SH-SY5Y (cell line): ENCODE results near the gene NOP56.

Source experiments
- GATA2 ChIP-seq: IDR thresholded peaks from 2 replicates; pipeline ENCODE4 v1.6.1; 2011; ENCODE audit warnings: mild to moderate bottlenecking, low read depth, low read length
- GATA3 ChIP-seq: IDR thresholded peaks from 2 replicates; pipeline ENCODE4 v1.6.1; 2011; ENCODE audit warnings: low read depth, mild to moderate bottlenecking, low read length, moderate library complexity

Gene NOP56

GRCh38 chr20:2690213-2690612 lies 37.8 kb downstream of the NOP56 start:
- TF ChIP-seq GATA3 = no peak
- no peak for TF ChIP-seq GATA2

GRCh38 chr20:2690718-2691117 lies 38.3 kb downstream of the NOP56 start:
- TF ChIP-seq GATA2 = no peak
- no peak for TF ChIP-seq GATA3

GRCh38 chr20:2691127-2691526 lies 38.7 kb downstream of the NOP56 start:
- TF ChIP-seq GATA3 = no peak
- no peak for TF ChIP-seq GATA2

- TF ChIP-seq GATA3 = no peak
- TF ChIP-seq GATA2 = no peak
Observed at GRCh38 chr20:2691663-2692035, 39.2 kb downstream of the NOP56 start.

- TF ChIP-seq GATA2 (no peak), GATA3 (no peak)
Observed at GRCh38 chr20:2692036-2692885, 39.8 kb downstream of the NOP56 start, which contains the start of gene EBF4. EBF4 (plus strand) TSS chr20:2692780; CDS start chr20:2693646, 866 bp downstream.

GRCh38 chr20:2692886-2693285 lies 40.5 kb downstream of the NOP56 start:
- TF ChIP-seq GATA2 (no peak), GATA3 (no peak)

GRCh38 chr20:2693286-2694007 lies 41.0 kb downstream of the NOP56 start:
- TF ChIP-seq GATA2 (no peak), GATA3 (no peak)

- no peak for TF ChIP-seq GATA2
- no peak for TF ChIP-seq GATA3
Observed at GRCh38 chr20:2694008-2694471, 41.6 kb downstream of the NOP56 start.

GRCh38 chr20:2694519-2694918 lies 42.1 kb downstream of the NOP56 start:
- no peak for TF ChIP-seq GATA2
- no peak for TF ChIP-seq GATA3

- no peak for TF ChIP-seq GATA2
- TF ChIP-seq GATA3 = no peak
Observed at GRCh38 chr20:2695206-2695983, 43.0 kb downstream of the NOP56 start.

GRCh38 chr20:2696646-2697045 lies 44.2 kb downstream of the NOP56 start:
- TF ChIP-seq GATA2 (no peak), GATA3 (no peak)

GRCh38 chr20:2697768-2698167 lies 45.3 kb downstream of the NOP56 start:
- TF ChIP-seq GATA3 (no peak), GATA2 (no peak)

GRCh38 chr20:2698186-2698817 lies 45.9 kb downstream of the NOP56 start:
- no peak for TF ChIP-seq GATA3
- TF ChIP-seq GATA2 = no peak
